GM12801 (cell line): Measurements from ENCODE around the gene KCNQ1.

Experiments
- TF ChIP-seq, protein P1 (sequence below): IDR thresholded peaks from one replicate; pipeline ENCODE4 v1.5.1; 2011; ENCODE audit warnings: control low read depth; ENCODE audit not compliant: insufficient read length; ENCODE audit errors: extremely low read depth

Gene KCNQ1

GRCh38 chr11:2768471-2769408, 323.9 kb downstream of the KCNQ1 start:
- TF ChIP-seq, protein P1, sequence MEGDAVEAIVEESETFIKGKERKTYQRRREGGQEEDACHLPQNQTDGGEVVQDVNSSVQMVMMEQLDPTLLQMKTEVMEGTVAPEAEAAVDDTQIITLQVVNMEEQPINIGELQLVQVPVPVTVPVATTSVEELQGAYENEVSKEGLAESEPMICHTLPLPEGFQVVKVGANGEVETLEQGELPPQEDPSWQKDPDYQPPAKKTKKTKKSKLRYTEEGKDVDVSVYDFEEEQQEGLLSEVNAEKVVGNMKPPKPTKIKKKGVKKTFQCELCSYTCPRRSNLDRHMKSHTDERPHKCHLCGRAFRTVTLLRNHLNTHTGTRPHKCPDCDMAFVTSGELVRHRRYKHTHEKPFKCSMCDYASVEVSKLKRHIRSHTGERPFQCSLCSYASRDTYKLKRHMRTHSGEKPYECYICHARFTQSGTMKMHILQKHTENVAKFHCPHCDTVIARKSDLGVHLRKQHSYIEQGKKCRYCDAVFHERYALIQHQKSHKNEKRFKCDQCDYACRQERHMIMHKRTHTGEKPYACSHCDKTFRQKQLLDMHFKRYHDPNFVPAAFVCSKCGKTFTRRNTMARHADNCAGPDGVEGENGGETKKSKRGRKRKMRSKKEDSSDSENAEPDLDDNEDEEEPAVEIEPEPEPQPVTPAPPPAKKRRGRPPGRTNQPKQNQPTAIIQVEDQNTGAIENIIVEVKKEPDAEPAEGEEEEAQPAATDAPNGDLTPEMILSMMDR = no peak

DNA sequence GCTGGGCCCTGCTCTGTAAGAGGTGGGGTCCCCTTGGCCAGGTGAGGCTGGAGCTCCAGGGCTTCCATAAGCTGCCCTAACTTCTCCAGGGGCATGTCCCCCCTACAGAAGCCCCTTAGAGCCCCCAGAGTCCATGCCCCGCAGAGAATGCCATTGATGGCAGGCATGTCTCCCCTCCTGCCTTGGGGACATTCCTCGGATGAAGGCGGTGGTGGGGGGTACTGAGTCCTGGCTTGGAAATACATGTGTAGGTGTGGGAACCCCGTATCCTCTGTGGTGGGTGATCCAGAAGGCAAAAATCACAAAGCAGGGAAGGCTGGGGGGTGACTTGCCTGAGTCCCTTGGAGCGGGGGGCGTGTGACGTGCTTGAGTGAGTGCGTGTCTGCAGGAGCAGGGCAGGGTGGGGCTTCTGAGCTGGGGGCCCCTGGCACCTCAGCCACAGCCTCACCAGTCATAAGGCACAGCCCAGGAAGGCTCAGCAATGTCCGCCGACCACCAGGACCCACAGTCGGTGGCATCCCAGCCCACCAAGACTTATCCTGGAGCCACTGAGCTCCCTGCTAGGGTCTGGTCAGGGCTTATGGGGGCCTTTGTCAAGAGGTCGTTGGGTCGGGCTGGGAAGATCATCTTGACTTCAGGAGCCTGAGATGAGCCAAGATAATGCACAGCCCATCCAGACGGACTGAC, 324.7 kb downstream of the KCNQ1 start:
- TF ChIP-seq, protein P1 = no peak

GRCh38 chr11:2770096-2770751, 325.4 kb downstream of the KCNQ1 start:
- TF ChIP-seq, protein P1 = no peak

- TF ChIP-seq, protein P1 = no peak
These were observed 326.0 kb downstream of the KCNQ1 start for GRCh38 chr11:2770761-2771301.

- TF ChIP-seq, protein P1 = no peak
These were observed 327.1 kb downstream of the KCNQ1 start for GRCh38 chr11:2771758-2772466.

DNA sequence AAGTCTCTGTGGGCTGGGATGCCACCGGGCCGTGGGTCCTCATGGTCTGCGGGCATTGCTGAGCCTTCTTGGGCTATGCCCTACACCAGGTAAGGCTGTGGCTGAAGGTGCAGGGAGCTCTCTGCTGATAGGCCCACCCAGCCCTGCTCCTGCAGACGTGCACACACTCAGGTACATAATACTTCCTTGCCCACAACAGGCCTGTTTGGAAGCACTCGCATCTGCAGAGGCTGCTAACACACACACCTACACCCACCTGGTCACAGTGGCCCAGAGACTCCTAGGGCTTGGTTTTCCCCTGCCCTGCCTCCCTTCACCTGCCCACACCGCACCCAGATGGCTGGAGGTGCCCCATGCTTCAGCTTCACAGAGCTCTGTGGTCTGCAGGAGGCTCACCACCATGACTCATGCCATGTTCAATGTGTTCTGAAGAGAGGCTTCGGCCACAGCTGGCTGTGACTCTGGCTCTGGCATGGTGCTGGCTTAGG, 327.8 kb downstream of the KCNQ1 start:
- TF ChIP-seq, protein P1 = no peak
